Measurements from ENCODE around the gene CTBP2.

CTBP2 gene

DNA sequence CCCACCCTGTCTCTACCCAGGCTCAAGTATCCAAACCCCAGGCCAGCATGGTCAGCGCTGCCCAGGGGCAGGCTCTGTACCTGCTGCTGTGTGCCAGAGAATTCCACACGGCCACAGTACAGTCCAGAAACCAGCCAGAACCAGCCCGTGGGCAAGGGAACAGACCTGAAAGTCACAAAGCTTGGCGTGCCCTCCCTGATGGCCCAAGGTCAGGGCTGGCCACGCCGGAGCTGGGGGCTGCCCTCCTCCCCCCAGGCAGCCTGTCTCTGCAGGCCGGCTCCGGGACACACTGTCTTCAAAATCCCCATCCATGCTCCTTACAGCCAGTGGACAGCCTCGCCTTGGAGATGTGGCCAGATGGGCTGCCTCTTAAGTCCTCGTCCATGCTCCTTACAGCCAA is 78.4 kb downstream of the CTBP2 start:
- no peaks in the 10 kb centered on the region for H3K27me3 Mint-ChIP-seq (ENCODE audit: low read depth, poor library complexity)
- no peak overlapping the region for H3K27ac Mint-ChIP-seq
- TF ChIP-seq, protein P1, sequence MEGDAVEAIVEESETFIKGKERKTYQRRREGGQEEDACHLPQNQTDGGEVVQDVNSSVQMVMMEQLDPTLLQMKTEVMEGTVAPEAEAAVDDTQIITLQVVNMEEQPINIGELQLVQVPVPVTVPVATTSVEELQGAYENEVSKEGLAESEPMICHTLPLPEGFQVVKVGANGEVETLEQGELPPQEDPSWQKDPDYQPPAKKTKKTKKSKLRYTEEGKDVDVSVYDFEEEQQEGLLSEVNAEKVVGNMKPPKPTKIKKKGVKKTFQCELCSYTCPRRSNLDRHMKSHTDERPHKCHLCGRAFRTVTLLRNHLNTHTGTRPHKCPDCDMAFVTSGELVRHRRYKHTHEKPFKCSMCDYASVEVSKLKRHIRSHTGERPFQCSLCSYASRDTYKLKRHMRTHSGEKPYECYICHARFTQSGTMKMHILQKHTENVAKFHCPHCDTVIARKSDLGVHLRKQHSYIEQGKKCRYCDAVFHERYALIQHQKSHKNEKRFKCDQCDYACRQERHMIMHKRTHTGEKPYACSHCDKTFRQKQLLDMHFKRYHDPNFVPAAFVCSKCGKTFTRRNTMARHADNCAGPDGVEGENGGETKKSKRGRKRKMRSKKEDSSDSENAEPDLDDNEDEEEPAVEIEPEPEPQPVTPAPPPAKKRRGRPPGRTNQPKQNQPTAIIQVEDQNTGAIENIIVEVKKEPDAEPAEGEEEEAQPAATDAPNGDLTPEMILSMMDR (IDR thresholded peaks at IDR 0.05): no peak
- H3K36me3 Mint-ChIP-seq (ENCODE audit: low read depth): peaks cover 85% of the 10 kb centered on the region
- no peak for DNase-seq
- no peaks in the 10 kb centered on the region for H3K9me3 Mint-ChIP-seq
- H3K4me1 Mint-ChIP-seq: peaks cover 75% of the 10 kb centered on the region
- H3K4me3 Mint-ChIP-seq: no peak overlapping the region

DNA sequence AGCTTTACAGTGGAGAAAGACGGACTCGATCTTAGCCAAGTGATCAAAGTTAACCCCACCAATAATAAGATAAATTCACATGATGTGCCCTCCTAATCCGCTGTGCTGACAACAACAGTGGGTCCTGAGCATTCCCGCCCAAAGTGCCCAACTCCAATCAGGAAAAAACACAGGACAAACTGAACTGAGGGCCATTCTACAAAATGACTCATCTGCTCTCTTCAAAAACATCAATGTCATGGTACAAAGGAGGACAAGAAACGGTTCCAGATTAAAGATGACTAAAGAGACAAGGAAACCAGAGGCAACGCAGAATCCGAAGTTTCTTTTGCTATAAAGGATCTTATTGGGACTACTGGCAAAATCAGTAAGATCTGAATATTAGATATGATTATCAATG is 79.4 kb downstream of the CTBP2 start:
- H3K36me3 Mint-ChIP-seq (ENCODE audit: low read depth): peaks cover 89% of the 10 kb centered on the region
- H3K9me3 Mint-ChIP-seq: no peaks in the 10 kb centered on the region
- DNase-seq: no peak
- peaks cover 73% of the 10 kb centered on the region for H3K4me1 Mint-ChIP-seq
- TF ChIP-seq, protein P1 (IDR thresholded peaks at IDR 0.05): no peak
- no peaks in the 10 kb centered on the region for H3K27me3 Mint-ChIP-seq (ENCODE audit: low read depth, poor library complexity)
- no peak overlapping the region for H3K4me3 Mint-ChIP-seq
- peak overlapping the region; percentile 95 for H3K27ac Mint-ChIP-seq

DNA sequence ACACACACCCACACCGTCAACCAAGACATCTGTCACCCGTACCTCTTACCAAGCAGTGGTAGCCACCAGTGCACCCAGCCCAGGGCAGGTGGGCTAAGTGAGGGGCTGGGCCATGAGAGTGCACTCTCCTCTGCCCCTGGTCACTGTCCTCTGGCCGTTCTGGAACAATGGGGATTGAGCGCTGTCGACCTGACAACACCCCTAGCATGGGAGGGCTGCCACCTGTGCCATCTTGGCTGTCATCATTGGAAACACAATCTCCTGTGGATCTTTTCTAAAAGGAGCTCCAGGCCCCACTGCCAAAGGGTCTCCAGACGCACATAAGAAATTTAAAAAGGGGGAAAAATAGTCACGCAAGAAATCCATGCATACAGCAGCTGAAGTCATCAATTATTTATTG is 80.1 kb downstream of the CTBP2 start:
- H3K27me3 Mint-ChIP-seq (ENCODE audit: low read depth, poor library complexity): no peaks in the 10 kb centered on the region
- H3K4me3 Mint-ChIP-seq: no peak overlapping the region
- H3K27ac Mint-ChIP-seq: peak overlapping the region; percentile 95
- peaks cover 89% of the 10 kb centered on the region for H3K36me3 Mint-ChIP-seq (ENCODE audit: low read depth)
- H3K9me3 Mint-ChIP-seq: no peaks in the 10 kb centered on the region
- DNase-seq: no peak
- TF ChIP-seq, protein P1 (IDR thresholded peaks at IDR 0.05): no peak
- H3K4me1 Mint-ChIP-seq: peaks cover 69% of the 10 kb centered on the region

DNA sequence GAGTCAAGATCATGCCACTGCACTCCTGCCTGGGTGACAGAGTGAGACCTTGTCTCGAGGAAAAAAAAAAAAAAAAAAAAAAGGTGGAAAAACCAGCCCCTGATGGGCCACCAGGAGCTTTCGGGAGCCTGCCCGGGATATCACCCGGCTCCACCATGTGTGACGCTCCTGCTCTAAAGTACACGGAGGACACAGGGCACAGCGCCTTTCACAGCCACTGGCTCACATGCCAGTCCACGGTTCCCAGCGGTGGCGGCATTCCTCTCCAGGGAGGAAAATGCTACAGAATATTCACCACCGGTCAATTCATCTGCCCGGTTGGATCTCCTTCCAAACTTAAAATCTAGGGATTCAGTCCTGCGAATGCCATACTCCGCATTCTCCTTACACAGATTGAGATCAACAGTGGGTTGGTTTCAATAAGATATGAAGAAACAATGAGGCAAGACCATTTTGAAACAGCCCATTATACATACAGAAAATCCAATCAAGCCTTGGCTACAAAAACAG is 81.2 kb downstream of the CTBP2 start:
- H3K4me1 Mint-ChIP-seq: peaks cover 65% of the 10 kb centered on the region
- DNase-seq: no peak
- TF ChIP-seq, protein P1 (IDR thresholded peaks at IDR 0.05): no peak
- H3K27ac Mint-ChIP-seq: peak overlapping the region; percentile 33
- H3K27me3 Mint-ChIP-seq (ENCODE audit: low read depth, poor library complexity): no peaks in the 10 kb centered on the region
- peaks cover 91% of the 10 kb centered on the region for H3K36me3 Mint-ChIP-seq (ENCODE audit: low read depth)
- no peaks in the 10 kb centered on the region for H3K9me3 Mint-ChIP-seq
- no peak overlapping the region for H3K4me3 Mint-ChIP-seq

DNA sequence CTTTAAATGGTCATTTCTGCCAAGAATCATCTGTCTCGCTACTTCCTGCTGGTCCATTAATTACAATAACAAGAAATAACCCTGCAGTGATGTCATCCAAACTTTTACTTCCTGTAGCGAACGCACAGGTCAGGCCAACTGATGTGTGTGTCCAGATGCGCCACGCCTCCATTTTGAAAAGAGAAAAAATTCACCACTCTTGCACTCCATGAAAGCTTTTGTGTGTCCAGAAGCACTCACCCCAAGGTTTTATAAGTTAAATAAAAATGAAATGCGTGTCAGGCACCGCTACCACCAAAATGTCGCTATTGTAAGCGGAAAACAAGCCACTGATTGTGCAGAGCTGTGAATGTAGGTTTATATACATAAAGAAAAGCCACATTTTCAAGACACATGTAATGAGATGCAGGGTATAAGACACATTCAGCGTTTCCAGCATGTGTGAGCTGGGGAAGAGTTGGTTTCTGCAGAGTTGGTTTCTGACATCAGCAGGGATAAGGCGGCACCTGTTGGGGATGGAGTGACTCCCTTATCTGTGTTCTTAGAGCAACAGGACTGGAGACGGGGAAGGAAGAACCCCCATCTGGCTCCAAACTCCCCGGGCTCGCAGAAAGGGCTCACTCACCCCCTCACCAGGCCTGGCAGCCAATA is 83.3 kb downstream of the CTBP2 start:
- Mint-ChIP-seq H3K9me3 (no peaks in the 10 kb centered on the region), H3K27me3 (ENCODE audit: low read depth, poor library complexity) (no peaks in the 10 kb centered on the region), H3K27ac (no peak overlapping the region), H3K36me3 (ENCODE audit: low read depth) (peaks cover 90% of the 10 kb centered on the region), H3K4me1 (peaks cover 65% of the 10 kb centered on the region), H3K4me3 (no peak overlapping the region)
- TF ChIP-seq, protein P1 (IDR thresholded peaks at IDR 0.05): no peak
- no peak for DNase-seq

Measured in nephron progenitor cell (in vitro differentiated cells).